ENCODE results near the gene KHK.
A peak's percentile ranks its signal among the peaks of the same experiment; 100 is the strongest.

Gene KHK

DNA sequence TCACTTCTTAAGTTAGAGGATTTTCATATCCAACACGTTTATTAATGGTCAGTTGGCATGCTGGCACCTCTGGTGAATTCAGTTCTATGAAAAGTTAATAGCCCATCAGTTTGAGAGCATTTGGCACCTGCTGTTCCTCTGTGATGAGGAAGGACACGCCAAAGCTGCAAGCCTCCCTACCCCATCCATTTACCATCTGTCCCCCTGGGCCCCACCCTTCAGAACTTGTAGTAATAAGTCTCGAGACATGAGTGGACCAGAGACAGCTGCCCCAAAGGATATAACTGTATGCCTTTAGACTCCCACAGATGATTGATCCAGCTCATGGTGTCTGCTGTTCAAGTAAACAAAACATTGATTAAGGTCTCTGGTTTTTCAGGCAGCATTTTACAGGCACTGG lies 21.4 kb upstream of the KHK start:
- peaks cover 40% of the 10 kb centered on the region for H3K36me3 ChIP-seq (ENCODE audit: control insufficient read depth, insufficient read depth, low read length, severe bottlenecking)

DNA sequence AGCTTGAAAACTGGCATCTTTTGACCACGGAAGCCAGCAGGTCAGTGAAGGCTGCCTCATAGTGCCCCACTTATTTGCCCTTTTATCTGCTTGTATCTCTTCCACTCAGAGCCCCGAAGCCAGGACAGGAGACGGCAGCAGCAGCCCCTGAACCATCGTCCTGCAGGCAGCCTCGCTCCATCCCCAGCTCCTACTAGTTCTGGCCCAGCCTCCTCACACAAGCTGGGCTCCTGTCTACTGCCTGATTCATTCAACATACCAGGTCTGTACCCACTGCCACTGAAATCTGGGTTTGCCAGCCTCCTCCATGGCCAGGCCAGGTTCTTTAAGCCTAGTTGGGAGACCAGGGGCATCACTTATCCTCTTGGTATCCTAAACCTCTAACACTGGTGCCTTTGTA lies 19.2 kb upstream of the KHK start:
- no peak for DNase-seq (ENCODE audit: low read depth)
- peaks cover 48% of the 10 kb centered on the region for H3K4me1 ChIP-seq (ENCODE audit: control insufficient read depth, insufficient read depth, low read length)
- peaks cover 42% of the 10 kb centered on the region for H3K36me3 ChIP-seq (ENCODE audit: control insufficient read depth, insufficient read depth, low read length, severe bottlenecking)
- H3K4me3 ChIP-seq (ENCODE audit: low read length): no peak overlapping the region
- H3K27me3 ChIP-seq (replicated peaks; ENCODE audit: control insufficient read depth, insufficient read depth, low read length): no peaks in the 10 kb centered on the region
- H3K9me3 ChIP-seq (ENCODE audit: control insufficient read depth, low read length): no peaks in the 10 kb centered on the region
- peak overlapping the region; percentile 4 for H3K9ac ChIP-seq (ENCODE audit: low read length)

More for the DNA sequence above, 21.4 kb upstream of the KHK start:
- no peak for DNase-seq (ENCODE audit: low read depth)
- H3K4me3 ChIP-seq (ENCODE audit: low read length): no peak overlapping the region
- H3K4me1 ChIP-seq (ENCODE audit: control insufficient read depth, insufficient read depth, low read length): peaks cover 35% of the 10 kb centered on the region
- no peak overlapping the region for H3K9ac ChIP-seq (ENCODE audit: low read length)
- no peaks in the 10 kb centered on the region for H3K9me3 ChIP-seq (ENCODE audit: control insufficient read depth, low read length)
- H3K27me3 ChIP-seq (replicated peaks; ENCODE audit: control insufficient read depth, insufficient read depth, low read length): no peaks in the 10 kb centered on the region

DNA sequence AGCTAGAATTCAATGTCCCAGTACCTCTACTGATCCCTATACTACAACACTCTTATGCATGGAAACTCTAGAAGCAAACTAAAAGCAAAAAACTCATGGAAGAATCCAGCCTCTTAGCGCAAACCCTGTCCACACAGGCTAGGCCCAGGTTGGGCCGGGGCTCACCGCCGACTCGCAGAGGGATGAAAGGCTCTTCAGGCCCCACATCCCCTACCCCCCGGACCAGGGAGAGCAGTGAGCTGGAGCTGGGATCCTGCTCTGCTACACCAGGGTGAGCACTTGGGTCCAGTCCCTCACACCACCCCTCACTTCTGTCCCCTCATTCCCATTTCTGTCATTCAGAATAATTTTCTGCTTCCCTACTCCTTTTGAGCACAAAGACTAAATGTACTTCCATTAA lies 17.1 kb upstream of the KHK start:
- no peak for DNase-seq (ENCODE audit: low read depth)
- Histone ChIP-seq H3K27me3 (replicated peaks; ENCODE audit: control insufficient read depth, insufficient read depth, low read length) (no peaks in the 10 kb centered on the region), H3K9ac (ENCODE audit: low read length) (peak overlapping the region; percentile 99), H3K9me3 (ENCODE audit: control insufficient read depth, low read length) (no peaks in the 10 kb centered on the region), H3K4me1 (ENCODE audit: control insufficient read depth, insufficient read depth, low read length) (peaks cover 46% of the 10 kb centered on the region), H3K4me3 (ENCODE audit: low read length) (peak overlapping the region; percentile 99), H3K36me3 (ENCODE audit: control insufficient read depth, insufficient read depth, low read length, severe bottlenecking) (peaks cover 42% of the 10 kb centered on the region)

DNA sequence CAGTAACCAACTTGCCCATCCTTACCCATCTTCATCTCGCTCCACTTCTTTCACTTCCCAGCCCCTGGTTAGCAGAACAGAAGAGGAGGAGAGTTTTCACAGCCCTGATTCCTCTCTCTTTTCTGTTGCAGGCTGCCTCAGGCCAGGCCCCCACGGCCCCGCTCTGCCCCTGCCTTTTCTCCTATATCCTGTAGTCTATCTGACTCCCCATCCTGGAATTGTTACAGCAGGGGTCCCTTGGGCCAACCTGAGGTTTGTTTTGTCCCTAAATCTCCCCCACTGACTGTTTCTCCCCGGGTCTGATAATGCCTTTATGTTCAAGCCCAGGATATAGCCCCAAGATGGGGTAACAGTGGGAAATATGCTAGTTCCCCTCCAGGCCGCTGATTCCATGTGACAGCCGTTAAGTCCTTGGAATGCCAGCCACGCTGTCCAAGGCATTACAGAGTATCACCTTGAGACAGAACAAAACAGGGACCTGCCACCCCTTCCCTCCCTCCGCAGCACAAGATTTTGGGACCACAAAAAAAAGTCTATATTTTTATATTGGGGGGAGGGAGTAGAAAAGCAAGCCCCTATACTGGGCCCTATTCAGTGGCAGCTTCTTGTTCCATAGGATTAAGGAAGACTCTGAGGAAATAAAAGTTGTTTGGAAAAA lies 16.5 kb upstream of the KHK start:
- Histone ChIP-seq H3K9me3 (ENCODE audit: control insufficient read depth, low read length) (no peaks in the 10 kb centered on the region), H3K36me3 (ENCODE audit: control insufficient read depth, insufficient read depth, low read length, severe bottlenecking) (peaks cover 41% of the 10 kb centered on the region), H3K4me3 (ENCODE audit: low read length) (peak overlapping the region; percentile 99), H3K27me3 (replicated peaks; ENCODE audit: control insufficient read depth, insufficient read depth, low read length) (no peaks in the 10 kb centered on the region), H3K9ac (ENCODE audit: low read length) (peak overlapping the region; percentile 99), H3K4me1 (ENCODE audit: control insufficient read depth, insufficient read depth, low read length) (peaks cover 51% of the 10 kb centered on the region)
- no peak for DNase-seq (ENCODE audit: low read depth)

DNA sequence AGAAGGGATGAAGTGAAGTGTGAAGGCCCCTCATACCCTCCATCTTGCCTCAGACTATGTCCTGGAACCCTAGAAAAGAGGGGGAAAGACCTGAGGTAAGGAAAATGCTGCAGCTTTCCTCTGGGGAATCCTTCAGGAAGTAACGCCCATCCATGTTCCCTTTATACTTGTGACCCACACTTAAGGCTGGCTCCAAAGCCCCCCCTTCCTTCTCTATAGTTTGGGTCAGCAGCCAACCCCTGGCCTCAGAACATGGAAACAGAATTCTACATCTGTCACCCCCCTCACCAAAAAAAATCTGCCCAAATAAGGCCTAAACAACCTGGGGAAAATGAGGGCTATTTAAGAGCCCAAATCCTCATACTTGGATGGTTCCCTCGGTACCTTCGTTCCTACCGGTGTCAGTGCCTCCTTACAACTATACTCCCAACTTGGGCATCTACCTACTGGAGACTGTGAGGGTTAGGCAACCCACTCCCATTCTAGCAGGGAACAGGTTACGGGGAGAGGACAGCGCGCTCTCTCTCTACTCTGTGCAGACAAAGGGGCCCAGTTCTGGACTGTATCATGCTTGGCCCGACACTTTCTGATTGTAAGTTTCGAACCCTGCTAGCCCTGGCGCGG lies 15.8 kb upstream of the KHK start:
- Histone ChIP-seq H3K4me3 (ENCODE audit: low read length) (peak overlapping the region; percentile 99), H3K9me3 (ENCODE audit: control insufficient read depth, low read length) (no peaks in the 10 kb centered on the region), H3K36me3 (ENCODE audit: control insufficient read depth, insufficient read depth, low read length, severe bottlenecking) (peaks cover 34% of the 10 kb centered on the region), H3K4me1 (ENCODE audit: control insufficient read depth, insufficient read depth, low read length) (peaks cover 52% of the 10 kb centered on the region), H3K27me3 (replicated peaks; ENCODE audit: control insufficient read depth, insufficient read depth, low read length) (no peaks in the 10 kb centered on the region), H3K9ac (ENCODE audit: low read length) (peak overlapping the region; percentile 99)
- no peak for DNase-seq (ENCODE audit: low read depth)

DNA sequence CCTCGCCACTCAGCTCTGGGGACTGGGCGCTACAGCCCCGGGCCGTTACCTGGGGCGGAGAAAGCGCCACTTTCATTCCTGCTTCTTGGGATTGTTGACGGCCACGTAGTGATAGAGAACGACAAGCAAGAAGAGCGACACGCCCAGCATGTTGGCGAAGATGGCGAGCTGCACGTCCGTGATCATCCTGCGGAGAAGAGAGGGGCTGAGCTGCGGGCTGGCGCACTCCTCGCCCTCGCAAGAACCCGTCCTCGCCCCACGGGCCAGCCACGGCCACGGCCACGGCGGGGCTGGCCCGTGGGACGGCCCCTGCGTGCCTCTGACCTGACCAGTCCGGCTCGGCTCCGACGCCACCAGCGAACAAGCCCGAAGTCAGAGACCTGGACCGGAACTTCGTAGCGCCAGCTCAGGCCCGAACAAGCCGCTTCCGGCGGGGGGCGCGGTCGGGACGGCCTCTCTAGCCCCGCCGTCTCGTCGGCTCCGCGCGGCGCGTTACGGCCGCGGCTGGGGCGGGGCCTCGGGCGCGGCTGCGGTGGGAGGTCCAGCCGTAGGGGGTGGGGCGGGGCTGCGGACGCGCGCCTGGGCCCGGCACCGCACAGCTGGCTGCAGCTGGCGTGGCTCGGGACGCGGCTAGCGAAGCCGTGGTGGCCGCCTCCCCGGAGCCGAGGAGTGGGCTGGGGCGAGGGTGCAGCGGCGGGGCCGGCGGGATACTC lies 15.1 kb upstream of the KHK start, which contains the start of gene OST4:
TSS of gene OST4 (minus strand) at position 378 of the 713 bp plus-strand sequence.
- Histone ChIP-seq H3K4me3 (ENCODE audit: low read length) (peak within 1 kb of the TSS; percentile 99), H3K9me3 (ENCODE audit: control insufficient read depth, low read length) (no peaks in the 10 kb centered on the region), H3K27me3 (replicated peaks; ENCODE audit: control insufficient read depth, insufficient read depth, low read length) (no peaks in the 10 kb centered on the region), H3K36me3 (ENCODE audit: control insufficient read depth, insufficient read depth, low read length, severe bottlenecking) (peaks cover 28% of the 10 kb centered on the region), H3K4me1 (ENCODE audit: control insufficient read depth, insufficient read depth, low read length) (peaks cover 52% of the 10 kb centered on the region), H3K9ac (ENCODE audit: low read length) (peak within 1 kb of the TSS; percentile 99)
- DNase-seq (ENCODE audit: low read depth): peak; percentile 99

DNA sequence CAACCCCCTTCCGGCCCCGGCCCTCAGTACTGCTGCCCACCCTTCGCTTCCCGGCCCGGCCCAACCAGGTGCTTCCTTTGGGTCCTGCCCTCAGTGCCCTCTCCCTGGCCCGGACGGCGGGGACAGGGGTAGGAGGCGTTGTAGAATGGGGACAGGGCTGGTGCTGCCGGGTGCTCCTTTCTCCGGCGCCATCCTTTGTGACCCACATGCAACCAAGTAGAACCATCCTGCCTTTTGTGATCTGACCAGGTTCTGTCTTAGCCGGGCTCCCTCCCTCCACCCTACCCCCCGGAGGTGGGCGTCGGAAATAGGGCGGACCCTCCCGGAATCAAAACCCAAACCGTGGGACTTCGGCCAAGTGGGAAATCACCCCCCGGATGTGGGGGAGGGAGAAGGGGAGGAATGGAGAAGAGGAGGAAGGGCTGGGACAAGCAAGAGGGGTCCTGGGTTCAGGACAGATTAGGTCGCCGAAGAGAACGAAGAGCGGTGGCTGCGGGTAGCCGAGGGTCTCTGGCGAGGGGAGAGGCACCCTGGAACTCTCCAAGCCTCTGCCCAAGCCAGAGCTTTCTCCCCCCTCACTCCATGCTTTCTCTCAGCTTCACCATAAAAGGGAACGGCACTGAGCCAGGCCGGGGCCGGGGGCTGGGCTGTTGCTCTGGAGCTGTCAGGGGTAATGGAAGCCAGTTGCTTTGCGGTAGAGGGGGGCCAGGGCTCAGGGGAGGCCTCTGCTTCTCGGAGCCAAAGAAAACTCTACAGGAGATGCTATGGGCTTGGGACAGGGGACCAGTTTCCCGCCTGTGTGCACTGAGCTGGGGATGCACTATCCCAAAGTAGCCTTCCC lies 14.4 kb upstream of the KHK start:
- Histone ChIP-seq H3K9me3 (ENCODE audit: control insufficient read depth, low read length) (no peaks in the 10 kb centered on the region), H3K4me1 (ENCODE audit: control insufficient read depth, insufficient read depth, low read length) (peaks cover 52% of the 10 kb centered on the region), H3K27me3 (replicated peaks; ENCODE audit: control insufficient read depth, insufficient read depth, low read length) (no peaks in the 10 kb centered on the region), H3K36me3 (ENCODE audit: control insufficient read depth, insufficient read depth, low read length, severe bottlenecking) (peaks cover 27% of the 10 kb centered on the region), H3K4me3 (ENCODE audit: low read length) (peak overlapping the region; percentile 99), H3K9ac (ENCODE audit: low read length) (peak overlapping the region; percentile 99)
- peak; percentile 82 for DNase-seq (ENCODE audit: low read depth)

DNA sequence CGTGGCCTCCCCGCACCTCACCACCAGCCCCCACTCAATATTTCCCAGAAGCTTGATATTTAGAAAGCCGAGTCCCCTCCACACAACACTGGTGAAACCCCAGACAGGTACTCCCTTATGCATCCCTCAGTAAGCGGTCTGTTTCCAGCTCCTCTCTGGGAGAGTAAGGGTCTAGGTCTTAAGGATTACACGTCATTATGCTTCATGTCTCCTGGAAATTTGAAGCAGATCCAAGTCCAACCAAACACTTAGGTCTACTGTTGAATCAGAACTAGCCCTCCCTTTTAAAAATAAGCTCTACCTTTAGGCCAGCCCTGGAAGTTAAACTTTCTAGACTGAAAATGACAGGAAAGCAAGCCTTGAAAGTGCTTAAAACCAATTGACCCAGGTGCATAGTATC lies 13.7 kb upstream of the KHK start:
- no peaks in the 10 kb centered on the region for H3K9me3 ChIP-seq (ENCODE audit: control insufficient read depth, low read length)
- no peak overlapping the region for H3K4me3 ChIP-seq (ENCODE audit: low read length)
- DNase-seq (ENCODE audit: low read depth): no peak
- H3K9ac ChIP-seq (ENCODE audit: low read length): no peak overlapping the region
- H3K4me1 ChIP-seq (ENCODE audit: control insufficient read depth, insufficient read depth, low read length): peaks cover 54% of the 10 kb centered on the region
- no peaks in the 10 kb centered on the region for H3K27me3 ChIP-seq (replicated peaks; ENCODE audit: control insufficient read depth, insufficient read depth, low read length)
- peaks cover 21% of the 10 kb centered on the region for H3K36me3 ChIP-seq (ENCODE audit: control insufficient read depth, insufficient read depth, low read length, severe bottlenecking)

DNA sequence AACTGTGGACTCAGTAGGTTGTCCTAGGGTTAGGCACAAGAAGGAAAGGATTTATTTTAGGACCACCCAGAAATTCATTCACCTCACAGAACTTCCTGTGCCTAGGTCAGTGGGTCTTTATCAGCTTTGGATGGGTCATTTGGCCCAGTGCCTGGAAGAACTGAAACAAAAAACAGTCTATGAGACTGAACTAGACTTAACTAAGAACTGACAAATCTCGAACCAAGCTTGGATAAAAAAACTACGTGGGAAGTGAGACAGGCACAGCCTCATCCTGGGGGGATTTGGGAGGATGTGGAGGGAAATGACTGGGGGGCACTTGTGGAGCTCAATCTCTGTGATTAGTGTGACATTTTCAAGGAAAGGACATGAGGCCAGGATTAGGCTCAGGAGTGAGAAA lies 12.8 kb upstream of the KHK start:
- H3K36me3 ChIP-seq (ENCODE audit: control insufficient read depth, insufficient read depth, low read length, severe bottlenecking): peaks cover 13% of the 10 kb centered on the region
- peaks cover 47% of the 10 kb centered on the region for H3K4me1 ChIP-seq (ENCODE audit: control insufficient read depth, insufficient read depth, low read length)
- no peaks in the 10 kb centered on the region for H3K27me3 ChIP-seq (replicated peaks; ENCODE audit: control insufficient read depth, insufficient read depth, low read length)
- H3K4me3 ChIP-seq (ENCODE audit: low read length): no peak overlapping the region
- no peaks in the 10 kb centered on the region for H3K9me3 ChIP-seq (ENCODE audit: control insufficient read depth, low read length)
- DNase-seq (ENCODE audit: low read depth): no peak
- no peak overlapping the region for H3K9ac ChIP-seq (ENCODE audit: low read length)

DNA sequence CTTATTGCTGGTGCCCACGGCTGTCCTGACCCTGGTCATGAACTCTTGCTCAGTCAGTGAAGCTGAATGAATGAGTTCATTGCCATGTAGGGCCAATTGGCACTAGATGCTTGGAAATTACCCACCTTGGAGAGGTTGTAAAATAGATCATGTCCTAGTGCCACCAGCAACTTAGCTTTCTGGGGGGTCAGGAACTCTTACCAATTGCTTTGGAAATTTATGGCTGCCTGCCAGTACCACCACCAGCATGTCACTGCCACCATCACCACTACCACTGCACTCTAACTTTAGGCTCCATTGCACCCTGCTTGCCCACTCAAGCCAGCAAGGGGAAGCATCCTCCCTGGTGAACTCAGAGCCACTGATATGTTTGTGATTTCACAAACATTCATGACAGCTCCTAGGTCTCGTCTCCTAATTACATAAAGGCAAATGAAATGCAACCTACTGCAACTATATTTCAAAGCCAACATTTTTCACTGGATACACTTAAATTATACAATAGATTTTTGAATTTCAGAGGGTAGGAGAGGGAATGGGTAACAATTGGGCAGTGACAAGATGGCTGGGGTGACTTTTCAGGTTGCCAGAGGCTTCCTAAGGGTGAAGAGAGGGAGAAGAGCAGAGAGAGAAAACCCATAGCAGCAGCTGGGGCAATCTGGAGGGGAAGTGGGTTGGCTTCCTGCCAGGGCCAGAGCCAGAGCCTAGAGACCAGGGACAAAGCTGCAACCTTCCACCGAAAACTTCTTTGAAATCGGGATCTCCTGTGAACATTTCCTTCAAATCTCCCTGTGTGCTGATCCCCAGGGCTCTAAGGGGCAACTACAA lies 11.6 kb upstream of the KHK start:
- no peak for DNase-seq (ENCODE audit: low read depth)
- H3K4me3 ChIP-seq (ENCODE audit: low read length): no peak overlapping the region
- no peaks in the 10 kb centered on the region for H3K27me3 ChIP-seq (replicated peaks; ENCODE audit: control insufficient read depth, insufficient read depth, low read length)
- H3K4me1 ChIP-seq (ENCODE audit: control insufficient read depth, insufficient read depth, low read length): peaks cover 44% of the 10 kb centered on the region
- no peaks in the 10 kb centered on the region for H3K9me3 ChIP-seq (ENCODE audit: control insufficient read depth, low read length)
- H3K36me3 ChIP-seq (ENCODE audit: control insufficient read depth, insufficient read depth, low read length, severe bottlenecking): peaks cover 3% of the 10 kb centered on the region
- no peak overlapping the region for H3K9ac ChIP-seq (ENCODE audit: low read length)

All from adipocyte (in vitro differentiated cells).